ENCODE results near the gene FBXO17. TPM values are rescaled to one million over a fixed set of nuclear protein-coding genes. Genes with fewer than 3 reads are reported as not detected.

The FBXO17 gene
- total RNA-seq, 1 experiment from 2014 or later: 10.8 TPM

GRCh38 chr19:38917516-38917915 is 58.0 kb downstream of the FBXO17 start:
- DNase-seq (ENCODE audit: low read depth): no peak

GRCh38 chr19:38915329-38916321 is 59.9 kb downstream of the FBXO17 start:
- no peak for DNase-seq (ENCODE audit: low read depth)

- no peak for DNase-seq (ENCODE audit: low read depth)
Measured at GRCh38 chr19:38913958-38914357, 61.6 kb downstream of the FBXO17 start.

GRCh38 chr19:38912600-38913514 is 62.7 kb downstream of the FBXO17 start:
- DNase-seq (ENCODE audit: low read depth): no peak

- DNase-seq (ENCODE audit: low read depth): no peak
Measured at GRCh38 chr19:38911388-38912001, 64.0 kb downstream of the FBXO17 start.

GRCh38 chr19:38910488-38910887 is 65.1 kb downstream of the FBXO17 start:
- no peak for DNase-seq (ENCODE audit: low read depth)

GRCh38 chr19:38908911-38909310 is 66.6 kb downstream of the FBXO17 start:
- no peak for DNase-seq (ENCODE audit: low read depth)

- no peak for DNase-seq (ENCODE audit: low read depth)
Measured at GRCh38 chr19:38907670-38908069, 67.9 kb downstream of the FBXO17 start.

- no peak for DNase-seq (ENCODE audit: low read depth)
Measured at GRCh38 chr19:38907227-38907626, 68.3 kb downstream of the FBXO17 start.

- no peak for DNase-seq (ENCODE audit: low read depth)
Measured at GRCh38 chr19:38905620-38906019, 69.9 kb downstream of the FBXO17 start.

GRCh38 chr19:38904581-38905539 is 70.7 kb downstream of the FBXO17 start:
- DNase-seq (ENCODE audit: low read depth): no peak

GRCh38 chr19:38901683-38902082 is 73.9 kb downstream of the FBXO17 start:
- DNase-seq (ENCODE audit: low read depth): no peak

GRCh38 chr19:38900743-38901190 is 74.8 kb downstream of the FBXO17 start:
- no peak for DNase-seq (ENCODE audit: low read depth)

- DNase-seq (ENCODE audit: low read depth): no peak
Measured at GRCh38 chr19:38900202-38900629, 75.3 kb downstream of the FBXO17 start.

GRCh38 chr19:38899447-38900201 is 75.9 kb downstream of the FBXO17 start, which contains the start of the genes NFKBIB and SIRT2:
Gene NFKBIB, plus strand, starts transcription at chr19:38899969. Its CDS starts 64 bp downstream, at chr19:38900033.
Gene SIRT2, minus strand, starts transcription at chr19:38899618. Its CDS starts 97 bp downstream, at chr19:38899521.
- DNase-seq (ENCODE audit: low read depth): peak; percentile 100

- peak; percentile 39 for DNase-seq (ENCODE audit: low read depth)
Measured at GRCh38 chr19:38898788-38899446, 76.6 kb downstream of the FBXO17 start.

- no peak for DNase-seq (ENCODE audit: low read depth)
Measured at GRCh38 chr19:38894968-38895367, 80.6 kb downstream of the FBXO17 start.

- no peak for DNase-seq (ENCODE audit: low read depth)
Measured at GRCh38 chr19:38893341-38893771, 82.2 kb downstream of the FBXO17 start.

- DNase-seq (ENCODE audit: low read depth): no peak
Measured at GRCh38 chr19:38892841-38893240, 82.7 kb downstream of the FBXO17 start.
